HG03457 (cell line): Measurements from ENCODE around the gene KLHL1.

Source experiments
- ATAC-seq: cut with Tn5 transposase; IDR thresholded peaks from one replicate; pipeline ENCODE4 v1.9.1; 2021; ENCODE audit warnings: moderate number of reproducible peaks; ENCODE audit not compliant: unreplicated experiment

Gene KLHL1

DNA sequence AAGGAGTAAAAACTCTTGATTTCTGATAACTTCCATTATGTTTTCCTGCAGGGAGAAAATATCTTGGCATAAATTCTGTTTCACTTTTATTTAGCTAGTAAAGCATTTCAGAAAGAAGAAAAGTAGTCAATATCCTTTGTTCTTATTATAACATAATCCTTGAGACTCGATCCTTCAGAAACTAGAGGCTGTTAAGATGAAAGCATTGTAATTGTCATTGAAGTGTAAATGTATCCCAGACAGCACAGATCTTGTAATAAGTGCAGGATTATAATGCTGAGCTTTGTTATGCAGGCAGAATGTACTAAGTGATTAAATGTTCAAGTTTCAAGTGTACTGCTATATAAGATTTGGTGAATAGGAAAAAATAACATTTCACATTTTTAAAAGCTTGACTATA, 225.8 kb downstream of the KLHL1 start:
- no peak for ATAC-seq

DNA sequence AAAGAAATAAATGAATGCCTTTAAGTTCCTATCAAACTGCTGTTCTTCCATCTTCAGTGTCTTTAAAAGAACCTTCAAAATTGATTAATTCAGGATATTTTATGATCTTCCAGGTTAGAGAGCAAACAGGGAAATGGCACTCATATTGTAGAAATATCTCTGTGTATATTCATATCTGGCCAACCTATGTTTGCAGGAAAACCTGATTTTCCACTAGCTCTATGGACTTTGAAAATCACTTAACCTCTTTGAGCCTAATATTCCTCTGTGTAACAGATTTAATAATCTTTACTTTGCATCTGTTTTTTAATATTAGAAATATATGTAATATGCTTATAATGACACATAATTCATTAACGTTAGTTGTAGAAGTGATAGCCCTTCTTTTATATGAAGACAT, 228.3 kb downstream of the KLHL1 start:
- no peak for ATAC-seq

DNA sequence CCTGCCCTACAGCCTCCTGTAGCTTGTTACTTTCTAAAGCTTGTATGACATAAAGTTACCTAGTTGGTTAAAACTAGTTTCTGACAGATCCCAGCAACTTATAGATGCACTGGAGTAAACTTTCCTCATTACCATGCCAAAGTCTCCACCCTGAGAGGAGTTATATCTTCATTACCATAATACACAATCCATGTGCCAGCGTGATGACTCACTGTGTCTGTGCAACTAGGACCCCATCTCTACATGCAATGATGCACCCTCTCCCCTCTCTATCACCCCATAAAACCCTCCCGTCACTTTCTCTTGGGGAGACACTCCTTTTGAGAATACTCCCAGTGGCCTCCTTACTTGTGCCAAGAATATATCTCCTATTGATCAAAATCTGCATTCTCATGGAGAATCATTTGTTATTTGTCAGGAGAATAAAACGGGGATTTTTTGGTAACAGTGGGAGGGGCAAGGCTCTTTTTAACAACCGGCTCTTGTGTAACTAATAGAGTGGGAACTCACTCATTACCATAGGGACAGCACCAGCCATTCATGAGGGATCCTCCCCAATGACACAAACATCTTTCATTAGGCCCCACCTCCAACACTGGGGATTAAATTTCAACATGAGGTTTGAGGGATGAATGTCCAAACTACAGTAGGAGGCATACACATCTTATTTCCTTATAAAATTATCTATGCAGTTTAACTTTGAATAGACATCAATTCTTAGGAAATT, 235.8 kb downstream of the KLHL1 start:
- no peak for ATAC-seq

DNA sequence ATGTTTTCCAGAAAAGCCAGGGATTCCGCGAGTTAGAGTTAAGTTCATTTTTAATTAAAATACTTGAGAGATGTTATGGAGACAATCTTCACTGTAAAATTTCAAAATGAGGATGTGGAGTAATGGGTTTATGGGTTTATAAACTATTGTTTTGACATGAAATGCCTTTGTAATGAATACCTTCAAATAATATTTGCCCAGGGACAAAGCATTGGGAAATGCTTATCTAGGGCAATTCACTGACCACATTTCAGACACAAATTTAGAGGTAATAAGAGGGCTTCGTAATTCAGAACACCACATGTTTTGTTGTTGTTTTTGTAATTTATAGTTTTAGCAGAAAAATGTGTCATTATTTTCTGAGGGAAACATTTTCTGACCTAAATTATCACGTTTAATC, 241.7 kb downstream of the KLHL1 start:
- ATAC-seq, result no peak

DNA sequence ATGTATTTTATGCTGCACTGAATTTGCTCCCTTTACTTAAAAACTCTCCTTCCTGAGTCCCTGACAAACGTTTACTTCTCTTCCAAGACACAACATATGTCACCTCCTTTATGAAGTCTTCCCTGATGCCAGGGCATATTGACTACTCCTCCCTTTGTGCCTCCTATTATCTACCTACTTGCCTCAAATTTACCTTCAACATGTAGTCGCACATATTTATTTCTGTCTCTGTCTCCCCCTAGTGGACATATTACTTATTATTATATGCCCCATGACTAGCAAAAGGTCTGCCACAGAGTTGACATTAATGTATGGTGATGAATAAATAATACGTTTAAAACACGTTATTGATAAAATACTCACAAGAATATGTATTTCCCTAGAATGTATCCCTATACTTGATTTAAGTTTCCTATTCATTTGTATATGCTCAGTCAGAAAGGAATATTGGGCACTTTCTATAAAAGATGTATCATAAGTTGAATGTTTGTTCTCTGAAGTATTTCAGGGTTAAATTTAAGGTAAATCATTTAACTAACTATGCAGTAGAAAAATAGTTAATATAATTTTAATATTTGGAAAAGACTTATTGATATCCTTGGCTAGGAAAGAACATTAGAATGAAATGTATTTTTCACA, 250.9 kb downstream of the KLHL1 start:
- ATAC-seq, result peak; percentile 91

DNA sequence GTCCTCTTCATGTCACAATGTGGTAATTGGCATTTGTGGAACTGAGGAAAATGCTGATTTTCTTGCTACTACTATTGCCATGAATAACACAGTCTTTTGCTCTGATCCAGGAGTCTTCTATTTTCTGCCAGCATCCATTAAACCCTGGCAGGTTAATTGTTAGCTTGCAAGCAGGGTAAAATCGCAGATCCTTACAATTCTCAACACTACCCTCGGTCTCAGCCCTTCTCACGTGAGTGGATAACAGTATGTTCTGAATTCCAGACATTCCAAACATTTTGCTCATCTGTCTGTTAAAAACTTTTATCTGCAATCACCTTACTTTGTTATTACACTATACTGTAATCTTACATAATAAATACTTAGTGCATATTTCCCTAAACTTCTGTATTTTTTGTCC, 251.9 kb downstream of the KLHL1 start:
- no peak for ATAC-seq

DNA sequence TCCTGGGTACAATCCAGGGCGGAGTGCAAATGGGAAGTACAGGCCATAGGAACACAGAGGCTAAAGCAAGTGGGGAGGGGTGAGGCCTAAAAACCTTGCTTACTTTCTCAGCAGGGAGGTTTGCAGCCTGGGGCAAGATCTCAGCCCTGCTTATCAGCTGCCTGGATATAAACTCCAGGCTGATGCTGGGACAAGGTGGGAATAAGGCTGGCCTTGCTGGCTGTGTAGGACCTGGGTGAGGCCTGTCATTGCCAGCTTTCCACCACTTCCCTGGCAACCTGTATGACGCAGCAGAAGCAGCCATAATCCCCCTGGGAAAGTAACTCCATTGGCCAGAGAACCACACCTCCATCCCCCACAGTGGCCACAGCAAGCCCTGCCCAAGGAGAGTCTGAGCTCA, 279.7 kb downstream of the KLHL1 start:
- ATAC-seq, result no peak

DNA sequence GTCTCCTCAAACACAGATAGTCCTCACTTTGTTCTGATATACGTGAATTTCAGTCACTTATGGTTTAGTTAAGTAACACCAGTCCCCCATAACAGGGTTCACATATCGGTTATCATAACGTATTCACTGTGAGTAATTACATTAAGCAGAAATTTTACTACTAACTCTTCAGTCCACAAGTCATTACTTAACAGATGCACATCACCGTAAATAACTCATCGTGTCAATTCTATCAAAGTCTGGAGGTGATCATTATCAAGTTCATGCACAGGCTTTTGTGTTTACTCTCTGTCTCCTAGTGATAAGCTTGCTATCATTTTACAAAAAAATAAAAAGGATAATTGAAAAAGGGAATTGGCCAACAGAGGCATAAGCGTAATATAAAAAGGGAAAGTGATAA, 288.1 kb downstream of the KLHL1 start:
- ATAC-seq, result no peak

DNA sequence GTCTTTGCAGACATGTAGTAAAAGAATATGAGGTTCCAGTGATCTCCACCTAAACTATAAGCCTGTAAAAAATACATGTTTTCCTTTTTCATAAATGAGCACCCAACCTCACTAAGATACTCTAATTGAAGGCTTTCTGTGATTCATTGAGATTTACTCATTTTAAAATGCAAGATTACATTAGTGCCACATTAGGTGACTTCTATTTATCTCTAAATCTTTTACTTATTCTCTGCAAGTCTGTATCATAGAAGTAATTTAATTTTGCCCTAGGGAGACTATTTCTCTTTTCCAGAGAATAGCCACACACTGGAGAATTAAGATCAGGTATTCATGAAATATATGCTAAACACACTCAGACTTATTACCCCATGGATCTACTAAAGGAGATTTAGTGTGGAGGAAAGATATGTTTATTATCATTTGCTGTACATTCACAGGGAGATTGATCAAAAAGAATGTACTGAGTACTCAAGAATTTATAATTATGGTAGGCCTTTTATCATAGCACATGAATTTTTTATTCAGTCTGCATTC, 290.9 kb downstream of the KLHL1 start:
- ATAC-seq, result no peak

DNA sequence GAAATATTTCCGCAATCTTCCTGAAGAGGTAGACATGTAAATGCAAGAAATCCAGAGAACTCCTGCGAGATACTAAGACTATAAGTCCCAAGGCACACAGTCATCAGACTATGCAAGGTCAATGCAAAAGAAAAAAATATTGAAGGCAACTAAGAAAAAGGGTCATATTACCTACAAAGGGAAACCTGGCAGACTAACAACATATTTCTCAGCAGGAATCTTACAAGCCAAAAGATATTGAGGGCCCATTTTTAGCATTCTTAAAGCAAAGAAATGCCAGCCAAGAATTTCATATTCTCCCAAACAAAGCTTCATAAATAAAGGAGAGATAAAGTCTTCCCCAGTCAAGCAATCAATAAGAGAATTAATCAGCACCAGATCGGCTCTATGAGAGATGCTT, 299.1 kb downstream of the KLHL1 start:
- no peak for ATAC-seq

DNA sequence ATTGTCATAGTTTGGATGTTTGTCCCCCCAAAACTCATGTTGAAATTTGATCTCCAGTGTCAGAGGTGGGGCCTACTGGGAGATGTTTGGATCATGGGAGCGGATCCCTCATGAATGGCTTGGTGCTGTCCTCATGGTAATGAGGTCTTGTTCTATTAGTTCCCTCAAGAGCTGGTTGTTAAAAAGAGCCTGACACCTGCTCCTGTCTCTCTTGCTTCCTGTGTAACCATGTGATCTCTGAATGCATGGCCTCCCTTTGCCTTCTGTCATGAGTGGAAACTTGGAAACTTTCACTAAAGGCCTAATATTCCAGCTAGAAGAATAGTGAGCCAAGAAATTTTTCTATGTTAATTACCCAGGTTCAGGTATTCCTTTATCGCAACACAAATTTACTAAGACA, 312.0 kb downstream of the KLHL1 start:
- no peak for ATAC-seq

DNA sequence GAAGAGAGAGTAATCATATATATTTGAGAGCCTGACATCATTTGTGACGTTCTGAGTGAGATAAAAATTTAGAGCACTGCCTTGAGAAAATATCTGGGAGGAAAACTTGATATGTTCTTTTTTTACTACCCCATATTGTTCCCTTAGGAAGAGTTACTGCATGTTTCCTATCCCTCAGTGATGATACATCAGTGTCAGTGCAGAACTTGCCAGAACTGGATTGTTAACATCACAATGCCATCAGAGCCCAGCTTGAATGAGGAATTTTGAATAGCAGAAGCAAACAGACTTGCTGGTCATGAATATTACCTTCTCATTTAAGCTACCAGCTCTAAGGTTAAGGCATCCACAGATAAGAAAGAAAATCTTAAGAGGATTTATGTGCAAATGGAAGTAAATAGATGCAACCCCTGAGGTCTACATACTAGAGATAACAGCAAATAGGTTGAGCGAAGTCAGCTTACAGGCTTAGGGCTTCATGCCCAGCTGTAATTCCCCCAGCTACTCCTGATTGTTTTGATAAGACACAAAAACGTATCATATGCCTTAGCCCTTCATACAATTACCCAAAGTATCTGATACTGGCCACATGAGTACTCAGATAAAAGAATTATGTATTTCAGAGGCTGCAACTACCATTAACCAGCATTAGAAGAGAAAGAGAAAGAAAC, 314.3 kb downstream of the KLHL1 start:
- no peak for ATAC-seq

DNA sequence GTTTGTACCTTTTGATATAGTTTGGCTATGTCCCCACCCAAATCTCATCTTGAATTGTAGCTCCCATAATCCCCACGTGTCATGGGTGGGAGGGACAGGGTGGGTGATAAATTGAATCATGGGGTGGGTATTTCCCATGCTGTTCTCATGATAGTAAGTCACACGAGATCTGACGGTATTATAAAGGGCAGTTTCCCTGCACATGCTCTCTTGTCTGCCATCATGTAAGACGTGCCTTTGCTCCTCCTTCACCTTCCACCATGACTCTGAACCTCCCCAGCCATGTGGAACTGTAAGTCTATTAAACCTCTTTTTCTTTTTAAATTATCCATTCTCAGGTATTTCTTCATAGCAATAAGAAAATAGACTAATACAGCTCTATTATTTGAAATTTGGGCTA, 331.3 kb downstream of the KLHL1 start:
- no peak for ATAC-seq

DNA sequence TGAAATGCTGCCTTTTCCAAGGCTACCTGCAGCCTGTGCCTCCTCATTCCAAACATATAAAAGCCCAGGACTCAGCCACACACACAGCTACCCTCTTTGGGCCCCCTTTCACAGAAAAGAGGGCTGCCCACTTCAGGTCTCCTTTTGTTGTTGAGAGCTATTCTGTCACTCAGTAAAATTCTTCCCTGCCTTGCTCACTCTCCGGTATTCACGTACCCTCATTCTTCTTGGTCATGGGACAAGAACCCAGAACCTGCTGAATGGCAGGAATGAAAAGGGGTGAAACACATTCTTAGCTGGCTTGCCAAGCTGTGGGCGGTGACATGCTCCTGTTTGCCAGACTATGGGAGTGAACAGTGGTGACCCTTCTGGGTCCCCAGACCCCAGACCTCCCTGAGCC, 338.6 kb downstream of the KLHL1 start:
- no peak for ATAC-seq

DNA sequence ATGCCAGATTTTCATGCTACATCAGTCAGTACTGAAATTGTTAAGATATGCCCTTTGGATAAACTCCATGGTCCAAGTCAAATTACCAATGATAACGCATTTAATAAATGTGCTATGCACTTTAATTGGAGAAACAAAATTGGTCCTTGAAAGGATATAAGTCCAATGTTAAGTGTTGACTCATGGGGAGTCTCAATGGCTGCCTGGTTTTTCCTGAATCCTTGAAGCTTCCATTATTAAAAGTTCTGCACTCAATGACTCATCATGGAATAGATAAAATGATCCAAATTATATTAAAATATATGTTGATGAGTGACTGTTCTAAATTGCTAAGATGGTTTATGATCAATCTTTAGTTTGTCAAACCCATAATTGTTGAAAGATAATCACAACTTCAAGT, 346.7 kb downstream of the KLHL1 start:
- ATAC-seq, result no peak

DNA sequence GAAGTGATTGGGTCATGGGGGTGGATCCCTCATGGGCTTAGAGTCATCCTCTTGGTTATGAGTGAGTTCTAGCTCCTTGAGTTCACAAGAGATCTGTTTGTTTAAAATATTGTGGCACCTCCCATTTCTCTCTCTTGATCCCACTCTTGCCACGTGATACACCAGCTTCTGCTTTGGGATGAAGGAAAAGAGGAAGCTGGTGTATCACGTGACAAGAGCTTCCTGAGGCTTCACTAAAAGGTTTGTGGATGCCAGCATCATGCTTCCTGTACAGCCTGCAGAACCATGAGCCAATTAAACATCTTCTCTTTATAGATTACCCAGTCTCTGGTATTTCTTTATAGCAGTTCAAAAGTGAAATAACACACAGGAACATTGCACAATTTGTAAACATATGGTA, 353.2 kb downstream of the KLHL1 start:
- no peak for ATAC-seq

DNA sequence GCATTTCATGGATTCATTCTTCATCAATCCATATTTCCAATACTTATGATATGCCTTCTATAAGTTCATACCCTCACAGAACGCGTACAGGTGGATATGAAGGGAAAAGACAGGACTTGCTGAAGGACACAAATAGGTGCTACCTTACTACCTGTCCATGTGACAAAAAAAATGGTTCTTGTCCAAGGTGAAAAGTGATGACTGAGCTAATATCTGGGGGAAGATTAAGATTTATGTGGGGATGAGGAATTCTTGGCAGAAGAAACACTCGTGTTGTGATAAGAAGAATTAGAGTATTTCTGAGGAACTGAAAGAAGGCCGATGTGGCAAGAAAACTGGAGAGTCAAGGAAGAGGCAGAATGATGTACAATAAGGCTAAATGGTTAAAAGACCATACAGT, 357.0 kb downstream of the KLHL1 start:
- no peak for ATAC-seq

DNA sequence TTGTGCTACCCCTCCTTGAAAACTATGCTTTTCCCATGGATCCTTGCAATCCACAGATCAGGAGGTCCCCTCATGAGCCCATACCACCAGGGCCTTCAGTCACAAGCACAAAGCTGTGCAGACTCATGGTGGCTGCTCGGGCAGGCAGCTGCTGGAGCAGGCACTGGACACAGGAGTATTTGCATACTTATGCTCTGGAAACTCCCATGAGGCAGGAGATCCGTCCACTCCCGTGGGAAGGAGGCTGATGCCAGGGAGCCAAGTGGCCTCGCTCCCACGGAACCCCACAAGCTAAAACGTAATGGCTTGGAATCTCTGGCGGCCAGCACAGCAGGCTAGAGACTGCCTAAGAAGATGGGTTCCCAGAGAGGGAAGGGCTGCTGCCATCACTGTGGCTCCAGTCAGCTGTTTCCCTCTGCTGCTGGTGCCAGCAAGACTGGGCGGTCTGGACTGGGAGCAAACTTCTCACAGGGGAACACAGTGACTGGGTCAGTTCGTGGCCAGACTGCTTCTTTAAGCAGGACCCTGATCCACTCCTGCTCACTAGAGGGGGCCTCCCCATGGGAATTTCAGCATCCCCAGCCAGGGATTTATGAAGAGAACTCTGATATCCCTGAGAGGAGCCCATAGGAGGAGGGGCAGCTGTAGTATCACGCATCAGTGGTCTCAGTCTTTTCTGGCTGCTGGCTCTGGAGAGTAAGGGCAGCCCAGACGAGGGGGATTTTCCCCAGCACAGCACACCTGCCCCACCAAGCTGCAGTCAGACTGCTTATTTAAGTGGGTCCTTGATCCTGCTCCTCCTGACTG, 370.9 kb downstream of the KLHL1 start:
- no peak for ATAC-seq

DNA sequence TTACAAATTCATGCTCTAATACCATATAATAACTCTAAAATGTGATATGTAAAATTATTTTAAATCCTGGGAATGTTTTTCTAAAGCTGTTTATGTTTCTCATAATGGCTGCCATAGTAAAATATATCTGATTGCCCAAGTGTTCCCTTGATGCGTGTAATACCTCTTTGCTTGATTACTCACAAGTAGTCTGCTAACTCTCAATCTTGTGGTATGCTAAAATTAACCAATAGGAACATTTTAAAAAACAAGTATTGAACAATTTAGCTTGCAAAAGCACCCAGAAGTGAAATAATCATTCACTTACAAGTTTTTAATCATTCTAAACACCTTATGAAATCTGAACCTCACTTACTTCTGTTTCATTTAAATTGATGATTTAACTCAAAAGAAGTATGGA, 386.6 kb downstream of the KLHL1 start:
- no peak for ATAC-seq

DNA sequence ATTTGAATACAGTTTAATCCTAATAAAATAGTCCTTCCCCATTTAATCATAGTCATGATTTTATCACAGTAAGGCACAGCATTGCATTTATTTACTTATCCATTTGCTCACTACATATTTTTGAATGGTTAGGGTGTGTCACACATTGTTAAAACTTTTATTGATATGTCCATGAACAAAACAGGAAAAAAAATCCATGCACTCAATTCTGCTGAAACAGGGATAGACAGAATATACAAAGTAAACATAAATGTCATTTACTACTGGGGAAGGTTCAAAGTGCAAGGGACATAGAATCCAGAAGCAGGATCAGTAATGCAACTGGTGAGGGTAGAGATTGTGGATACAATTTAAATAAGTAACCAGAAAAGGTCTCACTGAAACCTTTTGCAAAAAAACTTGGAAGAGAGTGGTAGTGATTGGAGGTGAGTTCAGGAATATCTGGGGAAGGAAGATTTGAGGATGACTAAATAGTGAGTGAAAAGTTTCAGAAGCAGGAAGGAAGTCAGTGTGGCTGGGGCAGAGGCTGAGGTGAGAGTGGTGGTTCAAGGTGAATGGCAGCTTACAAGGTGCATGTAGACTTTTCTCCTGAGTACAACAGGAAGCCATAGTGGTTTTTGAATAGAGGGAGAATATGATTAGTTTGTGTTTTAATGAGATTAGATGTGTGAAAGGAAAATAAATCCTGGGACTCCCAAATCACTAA, 387.8 kb downstream of the KLHL1 start:
- no peak for ATAC-seq

DNA sequence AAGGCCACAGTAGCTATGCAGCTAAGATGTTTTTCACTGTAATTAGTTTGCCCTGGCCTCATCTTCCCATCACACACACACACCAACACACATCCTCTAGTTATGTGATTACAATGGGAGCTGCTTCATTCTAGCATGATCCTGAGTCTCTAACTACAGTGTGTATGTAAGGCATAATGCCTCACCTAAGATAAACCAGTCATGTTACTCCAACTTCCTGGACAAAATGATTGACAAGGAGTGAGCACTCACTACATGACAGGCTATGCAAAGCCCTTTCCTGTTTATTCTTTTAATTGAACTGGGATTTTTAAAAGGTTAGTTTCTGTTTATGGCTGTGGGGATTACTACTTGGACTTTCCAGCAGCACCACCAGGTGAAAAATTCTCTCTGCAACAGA, 401.4 kb downstream of the KLHL1 start:
- no peak for ATAC-seq
